Kidney (tissue), 14 donors: ENCODE results near the gene FHAD1. TPM values are rescaled to one million over a fixed set of nuclear protein-coding genes. Genes with fewer than 3 reads are reported as not detected.
"Not testable (repeated sequence)": the region's sequence is repeated elsewhere in the genome, so short reads cannot be mapped to it uniquely, and the experiment has no call there.

Source experiments
- DNase-seq, 5 donors: peaks; one replicate each; pipeline ENCODE4 v3.0.0-alpha.2; 2013 to 2020
- FAIRE-seq: peaks from 2 replicates; lab custom pipeline; 2012; peaks lifted over from hg19 to GRCh38; lab: Jason Lieb, UNC
- H3K27ac ChIP-seq, 2 donors: one replicate each; pipeline ENCODE4 v1.7.0; 2013; ENCODE audit warnings: low read depth in 2 of 2, low read length in 2 of 2, inconsistent platforms in 1 of 2
- H3K27me3 ChIP-seq: one replicate; pipeline ENCODE4 v1.7.1; 2013; ENCODE audit warnings: low read length, inconsistent platforms; ENCODE audit not compliant: control insufficient read depth, insufficient read depth
- H3K36me3 ChIP-seq, 3 donors: one replicate each; pipeline versions ENCODE4 v1.7.0 to v1.7.1; 2013; ENCODE audit warnings: low read length in 3 of 3, control low read depth in 1 of 3, inconsistent platforms in 1 of 3; ENCODE audit not compliant: insufficient read depth in 3 of 3, control insufficient read depth in 2 of 3
- H3K4me1 ChIP-seq, 3 donors: one replicate each; pipeline versions ENCODE4 v1.7.0 to v1.7.1; 2013; ENCODE audit warnings: low read length in 3 of 3, inconsistent platforms in 1 of 3, low read depth in 1 of 3; ENCODE audit not compliant: control insufficient read depth in 2 of 3, insufficient read depth in 2 of 3
- H3K4me3 ChIP-seq, 3 donors: one replicate each; pipeline versions ENCODE4 v1.7.0 to v1.8.1; 2013; ENCODE audit warnings: low read length in 3 of 3, control low read depth in 1 of 3, inconsistent platforms in 1 of 3
- H3K9ac ChIP-seq, 3 donors: one replicate each; pipeline versions ENCODE4 v1.7.0 to v1.7.1; 2013; ENCODE audit warnings: low read length in 3 of 3, control low read depth in 1 of 3, inconsistent platforms in 1 of 3
- H3K9me3 ChIP-seq, 3 donors: one replicate each; pipeline versions ENCODE4 v1.7.0 to v1.7.1; 2013; ENCODE audit warnings: low read length in 3 of 3, control low read depth in 1 of 3, inconsistent platforms in 1 of 3; ENCODE audit not compliant: control insufficient read depth in 2 of 3, insufficient read depth in 1 of 3
- intact Hi-C: fragments of 100-400 bp; cut with DNase I; formaldehyde crosslinking; loops from one replicate; pipeline ENCODE4 v1.11.1; 2022
- polyA plus RNA-seq: library from polyadenylated mRNA; stranded (reverse); fragments of 350-450 nt; fragmentation: Illumina TruSeq; extraction: RNeasy Lipid Tissue Mini Kit (QIAGEN cat#74804); gene quantifications from one replicate; pipeline ENCODE4 v1.2.3, GENCODE V29; 2014; ENCODE audit warnings: low read depth, low replicate concordance; ENCODE audit not compliant: insufficient read depth
- total RNA-seq: library from RNA; stranded (reverse); fragmentation: NEBNext Ultra II Directional; extraction: Animal tissue kit (Norgen Biotek cat#: 25700); gene quantifications from one replicate; pipeline ENCODE4 v1.2.1, GENCODE V29; 2021
- TF ChIP-seq, protein P1 (sequence below): IDR thresholded peaks from 3 replicates; pipeline ENCODE4 v1.5.1; 2012; ENCODE audit warnings: mild to moderate bottlenecking, moderate library complexity, borderline replicate concordance; ENCODE audit not compliant: insufficient read depth; ENCODE audit errors: extremely low read depth
- donor health status: control.
- donor health status: control.
- donor health status: control.
- donor health status: control.
- donor health status: control.
- donor health status: DM: yes; HTN: yes; CAD: no.
- donor health status: Normal renal cell carcinoma (clear cell type).

The FHAD1 gene
- total and polyA plus RNA-seq, 2 donors from 2014 or later, result 0.84 to 4.2 TPM

DNA sequence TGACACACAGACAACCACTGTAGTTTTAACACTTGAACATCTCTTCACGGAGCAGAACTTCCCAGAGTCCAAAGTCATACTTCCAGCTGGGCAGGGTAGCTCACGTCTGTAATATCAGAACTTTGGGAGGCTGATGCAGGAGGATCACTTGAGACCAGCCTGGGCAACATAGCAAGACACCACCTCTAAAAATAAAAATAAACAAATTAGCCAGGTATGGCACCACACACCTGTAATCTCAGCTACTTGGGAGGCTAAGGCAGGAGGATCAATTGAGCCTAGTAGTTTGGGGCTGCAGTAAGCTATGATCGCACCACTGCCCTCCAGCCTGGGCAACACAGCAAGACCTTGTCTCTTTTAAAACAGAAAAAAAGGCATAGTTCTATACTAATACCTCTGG is 138.4 kb downstream of the FHAD1 start:
- no peaks in the 10 kb centered on the region for H3K36me3 ChIP-seq
- no peaks in the 10 kb centered on the region for H3K27me3 ChIP-seq
- DNase-seq, result no peak
- H3K9ac ChIP-seq, result no peak overlapping the region
- TF ChIP-seq, protein P1, sequence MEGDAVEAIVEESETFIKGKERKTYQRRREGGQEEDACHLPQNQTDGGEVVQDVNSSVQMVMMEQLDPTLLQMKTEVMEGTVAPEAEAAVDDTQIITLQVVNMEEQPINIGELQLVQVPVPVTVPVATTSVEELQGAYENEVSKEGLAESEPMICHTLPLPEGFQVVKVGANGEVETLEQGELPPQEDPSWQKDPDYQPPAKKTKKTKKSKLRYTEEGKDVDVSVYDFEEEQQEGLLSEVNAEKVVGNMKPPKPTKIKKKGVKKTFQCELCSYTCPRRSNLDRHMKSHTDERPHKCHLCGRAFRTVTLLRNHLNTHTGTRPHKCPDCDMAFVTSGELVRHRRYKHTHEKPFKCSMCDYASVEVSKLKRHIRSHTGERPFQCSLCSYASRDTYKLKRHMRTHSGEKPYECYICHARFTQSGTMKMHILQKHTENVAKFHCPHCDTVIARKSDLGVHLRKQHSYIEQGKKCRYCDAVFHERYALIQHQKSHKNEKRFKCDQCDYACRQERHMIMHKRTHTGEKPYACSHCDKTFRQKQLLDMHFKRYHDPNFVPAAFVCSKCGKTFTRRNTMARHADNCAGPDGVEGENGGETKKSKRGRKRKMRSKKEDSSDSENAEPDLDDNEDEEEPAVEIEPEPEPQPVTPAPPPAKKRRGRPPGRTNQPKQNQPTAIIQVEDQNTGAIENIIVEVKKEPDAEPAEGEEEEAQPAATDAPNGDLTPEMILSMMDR, result no peak
- FAIRE-seq, result no peak
- no peak overlapping the region for H3K4me3 ChIP-seq
- intact Hi-C loops, result no loop called here
- no peak overlapping the region for H3K27ac ChIP-seq
- H3K4me1 ChIP-seq, result no peaks in the 10 kb centered on the region
- H3K9me3 ChIP-seq, result no peaks in the 10 kb centered on the region

DNA sequence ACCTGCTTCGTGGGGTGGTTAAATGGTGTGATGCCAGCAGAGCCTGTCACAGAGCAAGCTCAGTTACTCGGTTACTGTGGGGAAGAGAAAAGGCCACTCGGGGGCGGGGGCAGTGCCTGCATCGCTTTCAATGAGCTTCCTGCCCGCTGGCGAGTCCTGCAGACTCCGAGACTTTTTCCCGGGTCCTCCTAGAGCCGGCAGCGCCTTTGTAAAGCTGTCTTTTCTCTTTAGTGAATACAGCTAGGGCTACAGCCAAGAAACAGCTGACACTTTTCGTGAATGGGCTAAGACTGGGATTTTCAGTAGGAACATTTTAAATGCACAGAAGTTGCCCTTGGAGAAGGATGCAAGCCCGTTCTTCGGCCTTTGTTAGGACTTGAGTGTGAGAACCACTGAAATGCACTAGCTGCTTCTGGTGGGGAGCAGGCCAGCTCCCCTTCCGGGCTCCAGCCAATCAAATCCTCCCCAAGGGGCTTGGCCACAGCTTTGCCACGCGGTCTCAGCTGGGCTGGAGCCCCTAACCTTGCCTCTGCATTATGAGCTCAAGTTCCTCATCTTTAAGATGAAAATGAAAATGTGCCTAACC is 139.2 kb downstream of the FHAD1 start:
- FAIRE-seq (no peak), DNase-seq (peak in 4 of 5 donors; percentile 41 to 59 (median 49))
- intact Hi-C loops, result no loop called here
- peak overlapping the region in 1 of 3 donors; percentile 18 for H3K4me3 ChIP-seq
- TF ChIP-seq, protein P1, result no peak
- no peak overlapping the region for H3K27ac ChIP-seq
- no peaks in the 10 kb centered on the region for H3K9me3 ChIP-seq
- H3K9ac ChIP-seq, result no peak overlapping the region
- H3K36me3 ChIP-seq, result no peaks in the 10 kb centered on the region
- no peaks in the 10 kb centered on the region for H3K27me3 ChIP-seq
- H3K4me1 ChIP-seq, result no peaks in the 10 kb centered on the region

DNA sequence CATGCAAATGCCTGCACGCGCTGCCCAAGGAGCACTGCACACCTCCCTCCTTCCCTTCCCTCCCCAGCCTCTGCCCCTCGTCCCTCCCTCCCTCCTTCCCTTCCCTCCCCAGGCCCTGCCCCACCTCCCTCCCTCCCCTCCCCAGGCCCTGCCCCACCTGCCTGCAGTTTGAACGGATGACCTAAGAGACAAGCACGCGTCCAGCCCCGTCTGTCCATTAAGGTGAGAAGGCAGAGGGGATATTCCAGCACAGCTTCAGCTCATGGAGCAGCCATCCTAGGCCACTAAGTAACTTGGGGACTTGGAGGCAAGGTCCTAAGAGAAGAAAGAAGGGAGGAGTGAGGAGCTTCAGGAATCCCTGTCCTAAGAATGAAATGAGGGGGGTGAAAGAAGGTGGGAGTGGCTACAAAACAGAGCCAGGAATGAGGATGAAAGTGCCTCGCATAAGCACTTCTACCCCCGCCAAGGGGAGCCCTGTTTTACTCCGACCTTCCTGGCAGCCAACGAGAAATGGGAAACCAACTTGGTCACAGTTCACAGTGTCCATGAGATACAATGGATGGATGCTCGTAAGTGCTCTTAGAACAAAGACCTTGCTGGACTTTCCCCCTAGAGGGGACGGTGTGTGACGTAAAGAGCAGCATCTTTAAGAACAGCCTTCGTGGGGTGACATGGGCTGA is 141.3 kb downstream of the FHAD1 start:
- Histone ChIP-seq H3K27ac (no peak overlapping the region), H3K4me1 (no peaks in the 10 kb centered on the region), H3K9ac (no peak overlapping the region), H3K27me3 (no peaks in the 10 kb centered on the region), H3K36me3 (no peaks in the 10 kb centered on the region), H3K4me3 (no peak overlapping the region), H3K9me3 (no peaks in the 10 kb centered on the region)
- TF ChIP-seq, protein P1, result no peak
- FAIRE-seq (no peak), DNase-seq (no peak)
- intact Hi-C loops, result no loop called here

GRCh38 chr1:15389828-15390227 is 142.8 kb downstream of the FHAD1 start:
- H3K4me1 ChIP-seq, H3K27me3 ChIP-seq, H3K27ac ChIP-seq, DNase-seq, FAIRE-seq, H3K36me3 ChIP-seq, H3K9me3 ChIP-seq, intact Hi-C loops, H3K9ac ChIP-seq, H3K4me3 ChIP-seq: not testable (repeated sequence)
